ENCODE measurements around the gene ZCCHC10.
"Not testable (repeated sequence)": the region's sequence is repeated elsewhere in the genome, so short reads cannot be mapped to it uniquely, and the experiment has no call there.

The ZCCHC10 gene

DNA sequence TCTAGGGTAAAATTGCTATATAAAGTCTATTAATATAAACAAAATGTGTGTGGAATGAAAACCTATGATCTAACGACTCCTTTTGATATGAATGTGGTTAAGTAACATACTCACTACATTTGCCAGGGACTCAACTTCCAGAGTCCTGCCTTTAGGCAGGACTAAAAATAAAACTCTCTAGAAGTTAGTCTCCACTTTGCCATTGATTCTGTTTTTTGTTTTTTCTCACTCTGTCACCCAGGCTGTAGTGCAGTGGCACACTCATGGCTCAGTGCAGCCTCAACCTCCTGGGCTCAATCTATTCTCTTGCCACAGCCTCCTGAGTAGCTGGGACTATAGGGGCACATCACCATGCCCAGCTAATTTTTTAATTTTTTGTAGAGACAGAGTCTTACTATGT, 30.0 kb downstream of the ZCCHC10 start:
- TF ChIP-seq, protein P1, sequence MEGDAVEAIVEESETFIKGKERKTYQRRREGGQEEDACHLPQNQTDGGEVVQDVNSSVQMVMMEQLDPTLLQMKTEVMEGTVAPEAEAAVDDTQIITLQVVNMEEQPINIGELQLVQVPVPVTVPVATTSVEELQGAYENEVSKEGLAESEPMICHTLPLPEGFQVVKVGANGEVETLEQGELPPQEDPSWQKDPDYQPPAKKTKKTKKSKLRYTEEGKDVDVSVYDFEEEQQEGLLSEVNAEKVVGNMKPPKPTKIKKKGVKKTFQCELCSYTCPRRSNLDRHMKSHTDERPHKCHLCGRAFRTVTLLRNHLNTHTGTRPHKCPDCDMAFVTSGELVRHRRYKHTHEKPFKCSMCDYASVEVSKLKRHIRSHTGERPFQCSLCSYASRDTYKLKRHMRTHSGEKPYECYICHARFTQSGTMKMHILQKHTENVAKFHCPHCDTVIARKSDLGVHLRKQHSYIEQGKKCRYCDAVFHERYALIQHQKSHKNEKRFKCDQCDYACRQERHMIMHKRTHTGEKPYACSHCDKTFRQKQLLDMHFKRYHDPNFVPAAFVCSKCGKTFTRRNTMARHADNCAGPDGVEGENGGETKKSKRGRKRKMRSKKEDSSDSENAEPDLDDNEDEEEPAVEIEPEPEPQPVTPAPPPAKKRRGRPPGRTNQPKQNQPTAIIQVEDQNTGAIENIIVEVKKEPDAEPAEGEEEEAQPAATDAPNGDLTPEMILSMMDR (IDR thresholded peaks at IDR 0.05; ENCODE audit: low read length) = no peak
- no peak for TF ChIP-seq EZH2 (optimal IDR thresholded peaks at IDR 0.05; ENCODE audit: low read depth, low read length)
- no peak for TF ChIP-seq EZH2phosphoT487 (IDR thresholded peaks at IDR 0.05; ENCODE audit: low read length)
- H3K27ac ChIP-seq (ENCODE audit: low read length) = no peak overlapping the region
- H3K4me3 ChIP-seq (ENCODE audit: low read length) = no peak overlapping the region
- H3K9me3 ChIP-seq (replicated peaks; ENCODE audit: insufficient read depth, low read length) = no peaks in the 10 kb centered on the region
- H3K9me2 ChIP-seq (replicated peaks; ENCODE audit: insufficient read depth, low read length) = no peaks in the 10 kb centered on the region
- no peaks in the 10 kb centered on the region for H4K20me1 ChIP-seq (ENCODE audit: insufficient read depth, low read length)
- no peaks in the 10 kb centered on the region for H3K27me3 ChIP-seq (replicated peaks; ENCODE audit: insufficient read depth, low read length)
- no peak overlapping the region for H3K4me2 ChIP-seq (ENCODE audit: low read depth, low read length)
- H3F3A ChIP-seq (ENCODE audit: insufficient read depth, low read length) = no peaks in the 10 kb centered on the region
- no peaks in the 10 kb centered on the region for H3K4me1 ChIP-seq (ENCODE audit: low read length)
- H3K79me2 ChIP-seq (ENCODE audit: low read length) = no peaks in the 10 kb centered on the region
- DNase-seq = no peak
- H3K36me3 ChIP-seq (replicated peaks; ENCODE audit: insufficient read depth, low read length) = no peaks in the 10 kb centered on the region
- H3K9ac ChIP-seq (ENCODE audit: low read length) = no peak overlapping the region
- no peak overlapping the region for H2AFZ ChIP-seq (ENCODE audit: low read length)

DNA sequence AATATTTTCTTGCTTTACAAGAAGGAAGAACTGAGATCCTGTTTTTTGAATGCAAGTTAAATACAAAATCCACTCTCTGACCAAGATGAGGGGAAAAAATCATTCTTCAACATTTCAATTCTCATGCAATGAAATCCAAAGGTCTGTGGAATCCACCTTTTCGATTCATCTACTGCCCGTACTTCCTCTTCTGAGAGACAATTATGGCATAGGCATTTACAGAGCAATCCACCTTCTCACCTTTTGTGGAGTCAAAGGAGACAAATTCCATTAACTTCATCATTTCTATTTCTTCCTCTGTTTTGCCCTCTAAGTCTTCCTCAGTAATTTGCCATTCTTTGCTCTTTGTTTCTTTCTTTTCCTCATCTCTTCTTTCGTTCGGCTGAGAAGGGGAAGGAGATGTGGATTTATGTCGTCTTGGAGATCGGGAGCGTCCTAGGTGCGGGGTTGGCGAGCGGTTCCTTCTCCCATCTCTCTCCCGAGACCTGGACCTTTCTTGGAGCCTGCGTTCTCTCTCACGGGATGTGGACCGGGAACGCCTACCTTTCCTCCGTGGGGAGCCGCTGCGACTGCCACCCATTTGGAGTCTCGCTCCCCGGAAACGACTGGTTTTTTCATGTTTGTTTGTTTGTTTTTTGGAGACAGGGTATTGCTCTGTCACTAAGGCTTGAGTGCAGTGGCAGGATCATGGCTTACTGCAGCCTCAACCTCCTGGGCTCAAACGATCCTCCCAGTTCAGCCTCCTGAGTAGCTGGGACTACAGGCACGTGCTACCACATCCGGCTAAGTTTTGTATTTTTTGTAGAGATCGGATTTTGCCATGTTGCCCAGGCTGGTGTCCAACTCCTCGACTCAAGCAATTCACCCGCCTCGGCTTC, 38.6 kb downstream of the ZCCHC10 start:
- Histone ChIP-seq H4K20me1 (ENCODE audit: insufficient read depth, low read length) (no peaks in the 10 kb centered on the region), H3K4me1 (ENCODE audit: low read length) (no peaks in the 10 kb centered on the region), H3K36me3 (replicated peaks; ENCODE audit: insufficient read depth, low read length) (no peaks in the 10 kb centered on the region), H3F3A (ENCODE audit: insufficient read depth, low read length) (no peaks in the 10 kb centered on the region), H3K27ac (ENCODE audit: low read length) (no peak overlapping the region), H3K9ac (ENCODE audit: low read length) (no peak overlapping the region), H3K4me2 (ENCODE audit: low read depth, low read length) (no peak overlapping the region), H2AFZ (ENCODE audit: low read length) (no peak overlapping the region), H3K9me2 (replicated peaks; ENCODE audit: insufficient read depth, low read length) (no peaks in the 10 kb centered on the region), H3K9me3 (replicated peaks; ENCODE audit: insufficient read depth, low read length) (no peaks in the 10 kb centered on the region), H3K4me3 (ENCODE audit: low read length) (no peak overlapping the region), H3K79me2 (ENCODE audit: low read length) (no peaks in the 10 kb centered on the region), H3K27me3 (replicated peaks; ENCODE audit: insufficient read depth, low read length) (no peaks in the 10 kb centered on the region)
- no peak for DNase-seq
- TF ChIP-seq, protein P1 (IDR thresholded peaks at IDR 0.05; ENCODE audit: low read length) = no peak
- TF ChIP-seq EZH2phosphoT487 (IDR thresholded peaks at IDR 0.05; ENCODE audit: low read length) (no peak), EZH2 (optimal IDR thresholded peaks at IDR 0.05; ENCODE audit: low read depth, low read length) (no peak)

DNA sequence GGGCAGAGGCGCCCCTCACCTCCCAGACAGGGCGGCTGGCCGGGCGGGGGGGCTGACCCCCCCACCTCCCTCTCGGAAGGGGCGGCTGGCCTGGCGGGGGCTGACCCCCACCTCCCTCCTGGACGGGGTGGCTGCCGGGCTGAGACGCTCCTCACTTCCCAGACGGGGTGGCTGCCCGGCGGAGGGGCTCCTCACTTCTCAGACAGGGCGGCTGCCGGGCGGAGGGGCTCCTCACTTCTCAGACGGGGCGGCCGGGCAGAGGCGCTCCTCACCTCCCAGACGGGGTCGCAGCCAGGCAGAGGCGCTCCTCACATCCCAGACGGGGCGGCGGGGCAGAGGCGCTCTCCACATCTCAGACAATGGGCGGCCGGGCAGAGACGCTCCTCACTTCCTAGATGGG, 43.4 kb downstream of the ZCCHC10 start:
- not testable (repeated sequence) for H3K9me3 ChIP-seq (replicated peaks; ENCODE audit: insufficient read depth, low read length); H3F3A ChIP-seq (ENCODE audit: insufficient read depth, low read length); H3K27me3 ChIP-seq (replicated peaks; ENCODE audit: insufficient read depth, low read length); DNase-seq; H3K4me1 ChIP-seq (ENCODE audit: low read length); H3K9me2 ChIP-seq (replicated peaks; ENCODE audit: insufficient read depth, low read length); H3K4me2 ChIP-seq (ENCODE audit: low read depth, low read length); H4K20me1 ChIP-seq (ENCODE audit: insufficient read depth, low read length); H2AFZ ChIP-seq (ENCODE audit: low read length); H3K79me2 ChIP-seq (ENCODE audit: low read length); H3K36me3 ChIP-seq (replicated peaks; ENCODE audit: insufficient read depth, low read length); H3K9ac ChIP-seq (ENCODE audit: low read length); H3K4me3 ChIP-seq (ENCODE audit: low read length); H3K27ac ChIP-seq (ENCODE audit: low read length)

DNA sequence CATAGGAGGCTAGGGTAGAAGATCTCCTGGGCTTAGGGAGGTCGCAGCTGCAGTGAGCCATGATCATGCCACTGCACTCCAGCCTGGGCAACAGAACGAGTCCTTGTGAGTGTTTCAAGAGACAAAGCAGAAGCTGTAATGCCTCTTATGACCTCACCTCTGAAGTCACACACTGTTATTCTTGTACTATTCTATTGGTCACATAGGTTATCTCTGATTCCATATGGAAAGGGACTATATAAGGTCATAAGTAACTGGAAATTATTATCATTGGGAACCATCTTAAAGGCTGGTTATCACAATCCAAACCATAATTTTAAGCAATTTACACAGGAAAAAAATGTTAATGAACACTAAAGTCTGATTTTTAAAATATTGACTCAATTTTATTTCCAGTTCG, 45.1 kb downstream of the ZCCHC10 start:
- H3K27me3 ChIP-seq (replicated peaks; ENCODE audit: insufficient read depth, low read length) = no peaks in the 10 kb centered on the region
- H3K9me2 ChIP-seq (replicated peaks; ENCODE audit: insufficient read depth, low read length) = no peaks in the 10 kb centered on the region
- no peaks in the 10 kb centered on the region for H3K4me1 ChIP-seq (ENCODE audit: low read length)
- no peak overlapping the region for H3K9ac ChIP-seq (ENCODE audit: low read length)
- no peak overlapping the region for H3K4me3 ChIP-seq (ENCODE audit: low read length)
- H3K4me2 ChIP-seq (ENCODE audit: low read depth, low read length) = no peak overlapping the region
- H3K79me2 ChIP-seq (ENCODE audit: low read length) = no peaks in the 10 kb centered on the region
- H3K27ac ChIP-seq (ENCODE audit: low read length) = no peak overlapping the region
- DNase-seq = no peak
- no peaks in the 10 kb centered on the region for H4K20me1 ChIP-seq (ENCODE audit: insufficient read depth, low read length)
- TF ChIP-seq EZH2 (optimal IDR thresholded peaks at IDR 0.05; ENCODE audit: low read depth, low read length) (no peak), EZH2phosphoT487 (IDR thresholded peaks at IDR 0.05; ENCODE audit: low read length) (no peak)
- TF ChIP-seq, protein P1 (IDR thresholded peaks at IDR 0.05; ENCODE audit: low read length) = no peak
- no peaks in the 10 kb centered on the region for H3K9me3 ChIP-seq (replicated peaks; ENCODE audit: insufficient read depth, low read length)
- H3K36me3 ChIP-seq (replicated peaks; ENCODE audit: insufficient read depth, low read length) = no peaks in the 10 kb centered on the region
- H3F3A ChIP-seq (ENCODE audit: insufficient read depth, low read length) = no peaks in the 10 kb centered on the region
- H2AFZ ChIP-seq (ENCODE audit: low read length) = no peak overlapping the region

Data from MM.1S (cell line).